SK-N-SH treated with all-trans-retinoic acid at 6 μM for 48 hours (cell line): Measurements from ENCODE around the gene NBAS.

ENCODE experiments used
- ARNTL ChIP-seq: fragments of 450-650 bp; formaldehyde crosslinking; IDR thresholded peaks from 2 replicates; pipeline ENCODE4 v1.5.0; 2020; ENCODE audit warnings: low read depth, mild to moderate bottlenecking, moderate library complexity, borderline replicate concordance
- BACH2 ChIP-seq: fragments of 250-450 bp; sonication (Bioruptor Pico); IDR thresholded peaks from 2 replicates; pipeline ENCODE4 v1.9.0; 2021; ENCODE audit warnings: mild to moderate bottlenecking, borderline replicate concordance
- GLIS3 ChIP-seq: fragments of 250-450 bp; sonication (Bioruptor Pico); IDR thresholded peaks from 2 replicates; pipeline ENCODE4 v1.5.0; 2020; ENCODE audit warnings: mild to moderate bottlenecking, moderate library complexity
- ISL1 ChIP-seq: fragments of 250-450 bp; sonication (Bioruptor Pico); IDR thresholded peaks from 2 replicates; pipeline ENCODE4 v2.1.2; 2022; ENCODE audit warnings: mild to moderate bottlenecking, moderate library complexity
- RARB ChIP-seq: fragments of 250-450 bp; sonication (Bioruptor Pico); IDR thresholded peaks from 2 replicates; pipeline ENCODE4 v1.8.0; 2021; ENCODE audit warnings: mild to moderate bottlenecking, moderate library complexity
- ZFP3 ChIP-seq: fragments of 250-450 bp; sonication (Bioruptor Pico); IDR thresholded peaks from 2 replicates; pipeline ENCODE4 v1.5.0; 2020; ENCODE audit warnings: mild to moderate bottlenecking, moderate library complexity
- ZFP30 ChIP-seq: fragments of 450-650 bp; formaldehyde crosslinking; IDR thresholded peaks from 2 replicates; pipeline ENCODE4 v1.5.0; 2022; ENCODE audit warnings: mild to moderate bottlenecking, moderate library complexity
- ZNF70 ChIP-seq: fragments of 450-650 bp; formaldehyde crosslinking; IDR thresholded peaks from 2 replicates; pipeline ENCODE4 v1.5.0; 2020; ENCODE audit warnings: mild to moderate bottlenecking, moderate library complexity
- TF ChIP-seq, protein P1 (sequence below): fragments of 250-450 bp; sonication (Bioruptor Pico); IDR thresholded peaks from 2 replicates; pipeline ENCODE4 v1.5.0; 2020; ENCODE audit warnings: mild to moderate bottlenecking, moderate library complexity
- TF ChIP-seq, protein P2 (sequence below): fragments of 250-450 bp; sonication (Bioruptor Pico); IDR thresholded peaks from 2 replicates; pipeline ENCODE4 v1.8.0; 2020; ENCODE audit warnings: mild to moderate bottlenecking, moderate library complexity, borderline replicate concordance
- TF ChIP-seq, protein P3 (sequence below): fragments of 250-450 bp; sonication (Bioruptor Pico); IDR thresholded peaks from 2 replicates; pipeline ENCODE4 v1.5.1; 2020; ENCODE audit warnings: low read depth, mild to moderate bottlenecking, moderate library complexity

DNA sequence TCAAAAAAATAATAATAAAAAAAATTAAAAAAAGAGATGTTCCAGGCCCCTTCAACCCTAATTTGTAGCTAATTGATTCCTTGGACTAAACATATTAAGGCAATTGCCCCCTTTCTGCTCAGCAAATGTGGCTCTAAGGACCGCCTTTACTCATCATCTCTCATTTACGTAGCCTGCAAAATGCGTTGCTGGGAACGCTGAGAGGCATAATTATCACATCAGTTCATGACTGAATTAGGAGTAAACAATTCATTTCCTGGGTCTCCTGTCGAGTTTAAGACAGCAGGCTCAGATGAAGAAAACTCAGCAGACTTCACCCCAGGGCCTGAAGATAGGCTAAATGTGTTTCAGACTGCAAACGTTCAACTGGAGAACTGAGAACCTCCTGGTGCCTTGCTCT is 413.5 kb downstream of the NBAS start:
- TF ChIP-seq ZNF70 (CRISPR knock-in tag), result no peak
- TF ChIP-seq, protein P1, sequence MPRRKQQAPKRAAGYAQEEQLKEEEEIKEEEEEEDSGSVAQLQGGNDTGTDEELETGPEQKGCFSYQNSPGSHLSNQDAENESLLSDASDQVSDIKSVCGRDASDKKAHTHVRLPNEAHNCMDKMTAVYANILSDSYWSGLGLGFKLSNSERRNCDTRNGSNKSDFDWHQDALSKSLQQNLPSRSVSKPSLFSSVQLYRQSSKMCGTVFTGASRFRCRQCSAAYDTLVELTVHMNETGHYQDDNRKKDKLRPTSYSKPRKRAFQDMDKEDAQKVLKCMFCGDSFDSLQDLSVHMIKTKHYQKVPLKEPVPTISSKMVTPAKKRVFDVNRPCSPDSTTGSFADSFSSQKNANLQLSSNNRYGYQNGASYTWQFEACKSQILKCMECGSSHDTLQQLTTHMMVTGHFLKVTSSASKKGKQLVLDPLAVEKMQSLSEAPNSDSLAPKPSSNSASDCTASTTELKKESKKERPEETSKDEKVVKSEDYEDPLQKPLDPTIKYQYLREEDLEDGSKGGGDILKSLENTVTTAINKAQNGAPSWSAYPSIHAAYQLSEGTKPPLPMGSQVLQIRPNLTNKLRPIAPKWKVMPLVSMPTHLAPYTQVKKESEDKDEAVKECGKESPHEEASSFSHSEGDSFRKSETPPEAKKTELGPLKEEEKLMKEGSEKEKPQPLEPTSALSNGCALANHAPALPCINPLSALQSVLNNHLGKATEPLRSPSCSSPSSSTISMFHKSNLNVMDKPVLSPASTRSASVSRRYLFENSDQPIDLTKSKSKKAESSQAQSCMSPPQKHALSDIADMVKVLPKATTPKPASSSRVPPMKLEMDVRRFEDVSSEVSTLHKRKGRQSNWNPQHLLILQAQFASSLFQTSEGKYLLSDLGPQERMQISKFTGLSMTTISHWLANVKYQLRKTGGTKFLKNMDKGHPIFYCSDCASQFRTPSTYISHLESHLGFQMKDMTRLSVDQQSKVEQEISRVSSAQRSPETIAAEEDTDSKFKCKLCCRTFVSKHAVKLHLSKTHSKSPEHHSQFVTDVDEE (CRISPR knock-in tag), result no peak
- TF ChIP-seq, protein P2, sequence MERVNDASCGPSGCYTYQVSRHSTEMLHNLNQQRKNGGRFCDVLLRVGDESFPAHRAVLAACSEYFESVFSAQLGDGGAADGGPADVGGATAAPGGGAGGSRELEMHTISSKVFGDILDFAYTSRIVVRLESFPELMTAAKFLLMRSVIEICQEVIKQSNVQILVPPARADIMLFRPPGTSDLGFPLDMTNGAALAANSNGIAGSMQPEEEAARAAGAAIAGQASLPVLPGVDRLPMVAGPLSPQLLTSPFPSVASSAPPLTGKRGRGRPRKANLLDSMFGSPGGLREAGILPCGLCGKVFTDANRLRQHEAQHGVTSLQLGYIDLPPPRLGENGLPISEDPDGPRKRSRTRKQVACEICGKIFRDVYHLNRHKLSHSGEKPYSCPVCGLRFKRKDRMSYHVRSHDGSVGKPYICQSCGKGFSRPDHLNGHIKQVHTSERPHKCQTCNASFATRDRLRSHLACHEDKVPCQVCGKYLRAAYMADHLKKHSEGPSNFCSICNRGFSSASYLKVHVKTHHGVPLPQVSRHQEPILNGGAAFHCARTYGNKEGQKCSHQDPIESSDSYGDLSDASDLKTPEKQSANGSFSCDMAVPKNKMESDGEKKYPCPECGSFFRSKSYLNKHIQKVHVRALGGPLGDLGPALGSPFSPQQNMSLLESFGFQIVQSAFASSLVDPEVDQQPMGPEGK, result no peak
- TF ChIP-seq, protein P3, sequence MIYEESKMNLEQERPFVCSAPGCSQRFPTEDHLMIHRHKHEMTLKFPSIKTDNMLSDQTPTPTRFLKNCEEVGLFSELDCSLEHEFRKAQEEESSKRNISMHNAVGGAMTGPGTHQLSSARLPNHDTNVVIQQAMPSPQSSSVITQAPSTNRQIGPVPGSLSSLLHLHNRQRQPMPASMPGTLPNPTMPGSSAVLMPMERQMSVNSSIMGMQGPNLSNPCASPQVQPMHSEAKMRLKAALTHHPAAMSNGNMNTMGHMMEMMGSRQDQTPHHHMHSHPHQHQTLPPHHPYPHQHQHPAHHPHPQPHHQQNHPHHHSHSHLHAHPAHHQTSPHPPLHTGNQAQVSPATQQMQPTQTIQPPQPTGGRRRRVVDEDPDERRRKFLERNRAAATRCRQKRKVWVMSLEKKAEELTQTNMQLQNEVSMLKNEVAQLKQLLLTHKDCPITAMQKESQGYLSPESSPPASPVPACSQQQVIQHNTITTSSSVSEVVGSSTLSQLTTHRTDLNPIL (CRISPR knock-in tag), result no peak
- no peak for TF ChIP-seq RARB (CRISPR knock-in tag)
- no peak for TF ChIP-seq BACH2
- no peak for TF ChIP-seq GLIS3
- TF ChIP-seq ISL1, result no peak
- TF ChIP-seq ARNTL (CRISPR knock-in tag), result no peak
- TF ChIP-seq ZFP30 (CRISPR knock-in tag), result no peak
- TF ChIP-seq ZFP3 (CRISPR knock-in tag), result no peak
